ENCODE measurements around the gene TSEN15. TPM values are rescaled to one million over a fixed set of nuclear protein-coding genes. Genes with fewer than 3 reads are reported as not detected.

The TSEN15 gene
- total RNA-seq, 1 donor from 2014 or later: 22.4 TPM

- H3K4me1 Mint-ChIP-seq (ENCODE audit: low read depth): no peaks in the 10 kb centered on the region
- no peak overlapping the region for H3K27ac Mint-ChIP-seq
- H3K36me3 Mint-ChIP-seq (ENCODE audit: insufficient read depth): no peaks in the 10 kb centered on the region
- DNase-seq (ENCODE audit: low spot score, unreplicated experiment): no peak
- H3K9me3 Mint-ChIP-seq (ENCODE audit: low read depth): no peaks in the 10 kb centered on the region
- no peak overlapping the region for H3K4me3 Mint-ChIP-seq (ENCODE audit: low read depth)
- H3K27me3 Mint-ChIP-seq: peaks cover 65% of the 10 kb centered on the region
- TF ChIP-seq CTCF (IDR thresholded peaks at IDR 0.05; ENCODE audit: unreplicated experiment): no peak
Observed at GRCh38 chr1:184033711-184034167, 17.8 kb upstream of the TSEN15 start.

- H3K36me3 Mint-ChIP-seq (ENCODE audit: insufficient read depth): no peaks in the 10 kb centered on the region
- no peak overlapping the region for H3K4me3 Mint-ChIP-seq (ENCODE audit: low read depth)
- peaks cover 76% of the 10 kb centered on the region for H3K27me3 Mint-ChIP-seq
- DNase-seq (ENCODE audit: low spot score, unreplicated experiment): no peak
- no peaks in the 10 kb centered on the region for H3K4me1 Mint-ChIP-seq (ENCODE audit: low read depth)
- no peak overlapping the region for H3K27ac Mint-ChIP-seq
- TF ChIP-seq CTCF (IDR thresholded peaks at IDR 0.05; ENCODE audit: unreplicated experiment): no peak
- H3K9me3 Mint-ChIP-seq (ENCODE audit: low read depth): no peaks in the 10 kb centered on the region
Observed at GRCh38 chr1:184034761-184035379, 16.7 kb upstream of the TSEN15 start.

- peaks cover 82% of the 10 kb centered on the region for H3K27me3 Mint-ChIP-seq
- H3K4me3 Mint-ChIP-seq (ENCODE audit: low read depth): peak overlapping the region; percentile 63
- no peaks in the 10 kb centered on the region for H3K4me1 Mint-ChIP-seq (ENCODE audit: low read depth)
- no peak overlapping the region for H3K27ac Mint-ChIP-seq
- DNase-seq (ENCODE audit: low spot score, unreplicated experiment): no peak
- no peak for TF ChIP-seq CTCF (IDR thresholded peaks at IDR 0.05; ENCODE audit: unreplicated experiment)
- no peaks in the 10 kb centered on the region for H3K9me3 Mint-ChIP-seq (ENCODE audit: low read depth)
- no peaks in the 10 kb centered on the region for H3K36me3 Mint-ChIP-seq (ENCODE audit: insufficient read depth)
Observed at GRCh38 chr1:184035719-184036516, 15.6 kb upstream of the TSEN15 start.

GRCh38 chr1:184036517-184036949 is 15.0 kb upstream of the TSEN15 start:
- no peaks in the 10 kb centered on the region for H3K36me3 Mint-ChIP-seq (ENCODE audit: insufficient read depth)
- H3K4me1 Mint-ChIP-seq (ENCODE audit: low read depth): no peaks in the 10 kb centered on the region
- DNase-seq (ENCODE audit: low spot score, unreplicated experiment): peak; percentile 20
- peak overlapping the region; percentile 63 for H3K4me3 Mint-ChIP-seq (ENCODE audit: low read depth)
- H3K27me3 Mint-ChIP-seq: peaks cover 76% of the 10 kb centered on the region
- H3K27ac Mint-ChIP-seq: no peak overlapping the region
- TF ChIP-seq CTCF (IDR thresholded peaks at IDR 0.05; ENCODE audit: unreplicated experiment): no peak
- H3K9me3 Mint-ChIP-seq (ENCODE audit: low read depth): no peaks in the 10 kb centered on the region

GRCh38 chr1:184037849-184038591 is 13.5 kb upstream of the TSEN15 start:
- Mint-ChIP-seq H3K27ac (no peak overlapping the region), H3K36me3 (ENCODE audit: insufficient read depth) (no peaks in the 10 kb centered on the region), H3K27me3 (peaks cover 71% of the 10 kb centered on the region), H3K9me3 (ENCODE audit: low read depth) (no peaks in the 10 kb centered on the region), H3K4me1 (ENCODE audit: low read depth) (no peaks in the 10 kb centered on the region), H3K4me3 (ENCODE audit: low read depth) (peak overlapping the region; percentile 57)
- no peak for DNase-seq (ENCODE audit: low spot score, unreplicated experiment)
- TF ChIP-seq CTCF (IDR thresholded peaks at IDR 0.05; ENCODE audit: unreplicated experiment): no peak

All from progenitor cell of endocrine pancreas (in vitro differentiated cells).